Camera-type eye (tissue), 1 donor: ENCODE measurements around the gene MAPK1IP1L. TPM values are rescaled to one million over a fixed set of nuclear protein-coding genes. Genes with fewer than 3 reads are reported as not detected.

Experiments used
- total RNA-seq: library from RNA; depleted of rRNA; stranded (reverse); fragments of >200 nt; gene quantifications from one replicate; pipeline ENCODE4 v1.2.3, GENCODE V29; 2014

Gene MAPK1IP1L
- total RNA-seq = 38.4 TPM

GRCh38 chr14:55051423-55052268, at the start of gene MAPK1IP1L:
MAPK1IP1L (plus strand) TSS chr14:55051647; CDS start chr14:55061684, 10,037 bp downstream.

GRCh38 chr14:55026793-55027561, 24.5 kb upstream of the MAPK1IP1L start, which contains the start of the genes SOCS4 and WDHD1:
SOCS4 (plus strand) TSS chr14:55027236; CDS start chr14:55043042, 15,806 bp downstream.
WDHD1 (minus strand) TSS chr14:55027099; CDS start chr14:55026787, 312 bp downstream.

Other genes starting within 250 kb of the MAPK1IP1L start
- gene GCH1, start 148.8 kb upstream of the MAPK1IP1L start, total RNA-seq = 3.3 TPM
- gene WDHD1, start 24.5 kb upstream of the MAPK1IP1L start, total RNA-seq = 12.3 TPM
- gene SOCS4, start 24.4 kb upstream of the MAPK1IP1L start, total RNA-seq = 24.4 TPM
- 86.0 TPM for gene LGALS3, start 77.6 kb downstream of the MAPK1IP1L start, total RNA-seq
- 10.7 TPM for gene DLGAP5, start 139.9 kb downstream of the MAPK1IP1L start, total RNA-seq
- 52.6 TPM for gene FBXO34, start 219.8 kb downstream of the MAPK1IP1L start, total RNA-seq